MM.1S (cell line): Measurements from ENCODE around the gene CNTN1.

Experiments used
- DNase-seq: peaks from one replicate; pipeline ENCODE4 v3.0.0-alpha.2; 2015
- H2AFZ ChIP-seq: fragments of 300-600 bp; sonication (generic); 2 replicates; pipeline ENCODE4 v1.6.0; 2016; ENCODE audit warnings: antibody characterized with exemption, low read length
- H3F3A ChIP-seq: fragments of 300-600 bp; sonication (generic); 2 replicates; pipeline ENCODE4 v1.6.1; 2016; ENCODE audit warnings: mild to moderate bottlenecking, antibody characterized with exemption, low read length, moderate library complexity, mixed read lengths; ENCODE audit not compliant: insufficient read depth
- H3K27ac ChIP-seq: fragments of 300-600 bp; sonication (generic); 2 replicates; pipeline ENCODE4 v1.5.1; 2016; ENCODE audit warnings: mild to moderate bottlenecking, low read length
- H3K27me3 ChIP-seq: fragments of 300-600 bp; sonication (generic); replicated peaks from 2 replicates; pipeline ENCODE4 v1.6.0; 2016; ENCODE audit warnings: low read length; ENCODE audit not compliant: insufficient read depth
- H3K36me3 ChIP-seq: fragments of 300-600 bp; sonication (generic); replicated peaks from 2 replicates; pipeline ENCODE4 v1.6.1; 2016; ENCODE audit warnings: mild to moderate bottlenecking, low read length, mixed read lengths; ENCODE audit not compliant: insufficient read depth
- H3K4me1 ChIP-seq: fragments of 300-600 bp; sonication (generic); 2 replicates; pipeline ENCODE4 v1.6.1; 2016; ENCODE audit warnings: low read length, mixed read lengths
- H3K4me2 ChIP-seq: fragments of 300-600 bp; sonication (generic); 2 replicates; pipeline ENCODE4 v1.6.0; 2016; ENCODE audit warnings: low read depth, low read length
- H3K4me3 ChIP-seq: fragments of 300-600 bp; sonication (generic); 2 replicates; pipeline ENCODE4 v1.5.1; 2016; ENCODE audit warnings: low read length, mixed read lengths
- H3K79me2 ChIP-seq: fragments of 300-600 bp; sonication (generic); 2 replicates; pipeline ENCODE4 v1.6.1; 2016; ENCODE audit warnings: mixed run types, low read length, mixed read lengths
- H3K9ac ChIP-seq: fragments of 300-600 bp; sonication (generic); 2 replicates; pipeline ENCODE4 v1.6.1; 2016; ENCODE audit warnings: low read length, mixed read lengths
- H3K9me2 ChIP-seq: fragments of 300-600 bp; sonication (generic); replicated peaks from 2 replicates; pipeline ENCODE4 v1.6.1; 2016; ENCODE audit warnings: mild to moderate bottlenecking, low read length, mixed read lengths; ENCODE audit not compliant: insufficient read depth
- H3K9me3 ChIP-seq: fragments of 300-600 bp; sonication (generic); replicated peaks from 2 replicates; pipeline ENCODE4 v1.6.1; 2016; ENCODE audit warnings: mild to moderate bottlenecking, low read length, mixed read lengths; ENCODE audit not compliant: insufficient read depth
- H4K20me1 ChIP-seq: fragments of 300-600 bp; sonication (generic); 2 replicates; pipeline ENCODE4 v1.6.1; 2016; ENCODE audit warnings: mild to moderate bottlenecking, low read length, moderate library complexity, mixed read lengths; ENCODE audit not compliant: insufficient read depth
- CTCF ChIP-seq: fragments of 300-600 bp; sonication (generic); IDR thresholded peaks from 2 replicates; pipeline ENCODE4 v1.5.1; 2016; ENCODE audit warnings: antibody characterized with exemption, low read length, mixed read lengths
- EZH2 ChIP-seq: fragments of 300-600 bp; sonication (generic); optimal IDR thresholded peaks from 2 replicates; pipeline ENCODE3; 2017; ENCODE audit warnings: low read depth, mild to moderate bottlenecking, antibody characterized with exemption, low read length, mixed read lengths
- EZH2phosphoT487 ChIP-seq: fragments of 300-600 bp; sonication (generic); IDR thresholded peaks from 2 replicates; pipeline ENCODE4 v1.6.1; 2018; ENCODE audit warnings: antibody characterized with exemption, low read length

CNTN1 gene

GRCh38 chr12:40988355-40988754 lies 296.1 kb downstream of the CNTN1 start:
- no peaks in the 10 kb centered on the region for H3K79me2 ChIP-seq
- no peaks in the 10 kb centered on the region for H3K27me3 ChIP-seq
- no peaks in the 10 kb centered on the region for H3K9me3 ChIP-seq
- H2AFZ ChIP-seq = no peak overlapping the region
- no peak overlapping the region for H3K4me3 ChIP-seq
- H3K4me2 ChIP-seq = no peak overlapping the region
- H3K9ac ChIP-seq = no peak overlapping the region
- no peak overlapping the region for H3K27ac ChIP-seq
- no peaks in the 10 kb centered on the region for H4K20me1 ChIP-seq
- no peaks in the 10 kb centered on the region for H3K9me2 ChIP-seq
- TF ChIP-seq EZH2phosphoT487 (no peak), CTCF (no peak), EZH2 (no peak)
- DNase-seq = no peak
- H3K4me1 ChIP-seq = no peaks in the 10 kb centered on the region
- H3F3A ChIP-seq = no peaks in the 10 kb centered on the region
- H3K36me3 ChIP-seq = no peaks in the 10 kb centered on the region

- Histone ChIP-seq H3K27ac (no peak overlapping the region), H3K9me3 (no peaks in the 10 kb centered on the region), H3K4me2 (no peak overlapping the region), H4K20me1 (no peaks in the 10 kb centered on the region), H3K79me2 (no peaks in the 10 kb centered on the region), H3K36me3 (no peaks in the 10 kb centered on the region), H3K4me1 (no peaks in the 10 kb centered on the region), H3F3A (no peaks in the 10 kb centered on the region), H3K9ac (no peak overlapping the region), H3K4me3 (no peak overlapping the region), H2AFZ (no peak overlapping the region), H3K27me3 (no peaks in the 10 kb centered on the region), H3K9me2 (no peaks in the 10 kb centered on the region)
- TF ChIP-seq EZH2phosphoT487 = no peak
- TF ChIP-seq EZH2 = no peak
- TF ChIP-seq CTCF = no peak
- no peak for DNase-seq
These were observed 296.6 kb downstream of the CNTN1 start for GRCh38 chr12:40988824-40989223.

GRCh38 chr12:40989785-40990184 lies 297.5 kb downstream of the CNTN1 start:
- Histone ChIP-seq H3K27me3 (no peaks in the 10 kb centered on the region), H2AFZ (no peak overlapping the region), H3K9me3 (no peaks in the 10 kb centered on the region), H3K4me1 (no peaks in the 10 kb centered on the region), H3K4me2 (no peak overlapping the region), H3K9me2 (no peaks in the 10 kb centered on the region), H3K27ac (no peak overlapping the region), H4K20me1 (no peaks in the 10 kb centered on the region), H3K79me2 (no peaks in the 10 kb centered on the region), H3K9ac (no peak overlapping the region), H3F3A (no peaks in the 10 kb centered on the region), H3K36me3 (no peaks in the 10 kb centered on the region), H3K4me3 (no peak overlapping the region)
- no peak for TF ChIP-seq EZH2
- TF ChIP-seq EZH2phosphoT487 = no peak
- DNase-seq = no peak

- Histone ChIP-seq H3K4me3 (no peak overlapping the region), H3K4me2 (no peak overlapping the region), H3K9me2 (no peaks in the 10 kb centered on the region), H3K27ac (no peak overlapping the region), H3K9ac (no peak overlapping the region), H3K27me3 (no peaks in the 10 kb centered on the region), H3K79me2 (no peaks in the 10 kb centered on the region), H3K36me3 (no peaks in the 10 kb centered on the region), H4K20me1 (no peaks in the 10 kb centered on the region), H2AFZ (no peak overlapping the region), H3K4me1 (no peaks in the 10 kb centered on the region), H3F3A (no peaks in the 10 kb centered on the region), H3K9me3 (no peaks in the 10 kb centered on the region)
- TF ChIP-seq EZH2 (no peak), EZH2phosphoT487 (no peak), CTCF (no peak)
- no peak for DNase-seq
These were observed 299.9 kb downstream of the CNTN1 start for GRCh38 chr12:40992158-40992557.
